Testis (tissue), 3 donors: ENCODE data around the gene SLC47A2. TPM values are rescaled to one million over a fixed set of nuclear protein-coding genes. Genes with fewer than 3 reads are reported as not detected.

Experiments used
- DNase-seq: peaks from one replicate; pipeline ENCODE4 v3.0.0-alpha.2; 2019
- H3K27ac ChIP-seq, 2 donors: fragments of 200-600 bp; sonication (generic); one replicate each; pipeline ENCODE4 v1.5.1; 2019
- H3K27me3 ChIP-seq: fragments of 200-600 bp; sonication (generic); one replicate; pipeline ENCODE4 v1.5.1; 2019
- H3K36me3 ChIP-seq: fragments of 200-600 bp; sonication (generic); one replicate; pipeline ENCODE4 v1.5.1; 2017; ENCODE audit warnings: low read depth; ENCODE audit errors: missing control alignments
- H3K4me1 ChIP-seq: fragments of 200-600 bp; sonication (generic); one replicate; pipeline ENCODE4 v1.5.1; 2019
- H3K4me3 ChIP-seq, 2 donors: fragments of 200-600 bp; sonication (generic); one replicate each; pipeline ENCODE4 v1.5.1; 2017 to 2019
- H3K9me3 ChIP-seq: fragments of 200-600 bp; sonication (generic); one replicate; pipeline ENCODE4 v1.5.1; 2017
- CTCF ChIP-seq, 3 experiments: fragments of 450-650 bp in 2 of 3; fragments of 200-600 bp in 1 of 3; sonication (generic) in 1 of 3; IDR thresholded peaks; one replicate each; pipeline ENCODE4 v1.5.1; 2016 to 2019; ENCODE audit warnings: antibody characterized with exemption in 3 of 3, mild to moderate bottlenecking in 2 of 3, moderate library complexity in 1 of 3
- POLR2A ChIP-seq: fragments of 450-650 bp; IDR thresholded peaks from one replicate; pipeline ENCODE4 v1.6.1; 2017; ENCODE audit warnings: antibody characterized with exemption, mild to moderate bottlenecking, moderate library complexity
- WGBS, 2 donors: methylation state at CpG; one replicate each; pipeline ENCODE4 v1.1.5; 2018; 5-methylcytosine and 5-hydroxymethylcytosine counted together
- intact Hi-C: fragments of 100-400 bp; cut with DNase I; formaldehyde crosslinking; loops from one replicate; pipeline ENCODE4 v1.15.1; 2023; ENCODE audit warnings: low total_unique reads
- polyA plus RNA-seq: library from polyadenylated mRNA; stranded (reverse); fragments of 350-450 nt; fragmentation: Illumina TruSeq; extraction: RNeasy Lipid Tissue Mini Kit (QIAGEN cat#74804); gene quantifications from one replicate; pipeline ENCODE4 v1.2.3, GENCODE V29; 2014; ENCODE audit warnings: low read depth, low replicate concordance; ENCODE audit not compliant: insufficient read depth
- total RNA-seq, 2 donors: library from RNA; depleted of rRNA; stranded (reverse); fragments of >200 nt; gene quantifications; one replicate each; pipeline ENCODE4 v1.2.3, GENCODE V29; 2016

The SLC47A2 gene
- total and polyA plus RNA-seq, 3 donors from 2014 or later = 0.16 to 1.1 (median 0.50) TPM

GRCh38 chr17:19737305-19738072 lies 21.1 kb upstream of the SLC47A2 start:
- peaks cover 11% of the 10 kb centered on the region for H3K4me1 ChIP-seq
- no peaks in the 10 kb centered on the region for H3K36me3 ChIP-seq
- no peak overlapping the region for H3K27ac ChIP-seq
- no peak overlapping the region for H3K4me3 ChIP-seq
- DNase-seq = no peak
- intact Hi-C loops = no loop called here
- 84 to 91% methylated on average over 12 to 15 of the region's 15 CpGs for WGBS, 2 donors
- TF ChIP-seq CTCF (IDR thresholded peaks at IDR 0.05) = no peak
- TF ChIP-seq POLR2A = no peak
- no peaks in the 10 kb centered on the region for H3K9me3 ChIP-seq
- no peaks in the 10 kb centered on the region for H3K27me3 ChIP-seq

- H3K27ac ChIP-seq = peak overlapping the region; percentile 14 to 24
- peak; percentile 69 for DNase-seq
- TF ChIP-seq CTCF (IDR thresholded peaks at IDR 0.05) (no peak), POLR2A (no peak)
Measured at GRCh38 chr17:19736071-19736470, 19.7 kb upstream of the SLC47A2 start.

GRCh38 chr17:19733953-19734526 lies 17.7 kb upstream of the SLC47A2 start:
- H3K4me3 ChIP-seq = no peak overlapping the region
- intact Hi-C loops = no loop called here
- 83 to 84% methylated on average over 11 of the region's 11 CpGs for WGBS, 2 donors
- H3K36me3 ChIP-seq = no peaks in the 10 kb centered on the region
- H3K27ac ChIP-seq = no peak overlapping the region
- H3K9me3 ChIP-seq = no peaks in the 10 kb centered on the region
- DNase-seq = no peak
- TF ChIP-seq POLR2A (no peak), CTCF (IDR thresholded peaks at IDR 0.05) (no peak)
- H3K4me1 ChIP-seq = peaks cover 29% of the 10 kb centered on the region
- H3K27me3 ChIP-seq = no peaks in the 10 kb centered on the region

More at GRCh38 chr17:19736071-19736470, 19.7 kb upstream of the SLC47A2 start:
- no peaks in the 10 kb centered on the region for H3K9me3 ChIP-seq
- no peaks in the 10 kb centered on the region for H3K27me3 ChIP-seq
- no peaks in the 10 kb centered on the region for H3K36me3 ChIP-seq
- 45 to 47% methylated on average over 11 of the region's 11 CpGs for WGBS, 2 donors
- H3K4me3 ChIP-seq = no peak overlapping the region
- intact Hi-C loops = no loop called here
- peaks cover 13% of the 10 kb centered on the region for H3K4me1 ChIP-seq

GRCh38 chr17:19731626-19732025 lies 15.2 kb upstream of the SLC47A2 start:
- WGBS, 2 donors = 82 to 96% methylated on average over 11 of the region's 11 CpGs
- TF ChIP-seq CTCF (IDR thresholded peaks at IDR 0.05) = no peak
- no peak for TF ChIP-seq POLR2A
- Histone ChIP-seq H3K36me3 (no peaks in the 10 kb centered on the region), H3K27me3 (no peaks in the 10 kb centered on the region), H3K4me1 (peaks cover 53% of the 10 kb centered on the region), H3K4me3 (no peak overlapping the region), H3K27ac (no peak overlapping the region), H3K9me3 (no peaks in the 10 kb centered on the region)
- intact Hi-C loops = no loop called here
- DNase-seq = no peak
